Measurements from ENCODE around the gene SEMG2.

The SEMG2 gene

GRCh38 chr20:45266977-45267376 lies 45.8 kb downstream of the SEMG2 start:
- Histone ChIP-seq H3K4me1 (ENCODE audit: control insufficient read depth, insufficient read depth, low read length) (no peaks in the 10 kb centered on the region), H3K4me3 (ENCODE audit: low read length) (no peak overlapping the region), H3K27ac (ENCODE audit: low read depth, low read length) (no peak overlapping the region), H3K9ac (ENCODE audit: low read length) (no peak overlapping the region), H3K36me3 (ENCODE audit: control insufficient read depth, insufficient read depth, low read length) (no peaks in the 10 kb centered on the region), H3K27me3 (ENCODE audit: control insufficient read depth, insufficient read depth, low read length) (no peaks in the 10 kb centered on the region)

- no peak overlapping the region for H3K4me3 ChIP-seq (ENCODE audit: low read length)
- H3K9ac ChIP-seq (ENCODE audit: low read length): no peak overlapping the region
- H3K36me3 ChIP-seq (ENCODE audit: control insufficient read depth, insufficient read depth, low read length): no peaks in the 10 kb centered on the region
Observed at GRCh38 chr20:45268531-45268930, 47.4 kb downstream of the SEMG2 start.

GRCh38 chr20:45269056-45269455 lies 47.9 kb downstream of the SEMG2 start:
- Histone ChIP-seq H3K4me1 (ENCODE audit: control insufficient read depth, insufficient read depth, low read length) (no peaks in the 10 kb centered on the region), H3K4me3 (ENCODE audit: low read length) (no peak overlapping the region), H3K36me3 (ENCODE audit: control insufficient read depth, insufficient read depth, low read length) (no peaks in the 10 kb centered on the region), H3K9ac (ENCODE audit: low read length) (no peak overlapping the region), H3K27ac (ENCODE audit: low read depth, low read length) (no peak overlapping the region), H3K27me3 (ENCODE audit: control insufficient read depth, insufficient read depth, low read length) (no peaks in the 10 kb centered on the region)

More at GRCh38 chr20:45268531-45268930, 47.4 kb downstream of the SEMG2 start:
- Histone ChIP-seq H3K27me3 (ENCODE audit: control insufficient read depth, insufficient read depth, low read length) (no peaks in the 10 kb centered on the region), H3K4me1 (ENCODE audit: control insufficient read depth, insufficient read depth, low read length) (no peaks in the 10 kb centered on the region), H3K27ac (ENCODE audit: low read depth, low read length) (no peak overlapping the region)

GRCh38 chr20:45269754-45270270 lies 48.6 kb downstream of the SEMG2 start:
- no peak overlapping the region for H3K27ac ChIP-seq (ENCODE audit: low read depth, low read length)
- no peak overlapping the region for H3K4me3 ChIP-seq (ENCODE audit: low read length)
- no peaks in the 10 kb centered on the region for H3K36me3 ChIP-seq (ENCODE audit: control insufficient read depth, insufficient read depth, low read length)
- no peaks in the 10 kb centered on the region for H3K27me3 ChIP-seq (ENCODE audit: control insufficient read depth, insufficient read depth, low read length)
- no peaks in the 10 kb centered on the region for H3K4me1 ChIP-seq (ENCODE audit: control insufficient read depth, insufficient read depth, low read length)
- no peak overlapping the region for H3K9ac ChIP-seq (ENCODE audit: low read length)

Data from rectal smooth muscle tissue (tissue), 1 donor.